ENCODE results near the gene TTC3.

- TF ChIP-seq CTCF (IDR thresholded peaks at IDR 0.05; ENCODE audit: low read length) (no peak), EZH2 (optimal IDR thresholded peaks at IDR 0.05; ENCODE audit: low read depth, low read length) (no peak)
Measured at GRCh38 chr21:37106998-37107397, 33.9 kb downstream of the TTC3 start.

Data from MM.1S (cell line).